Measurements from ENCODE around the gene CD8B. TPM values are rescaled to one million over a fixed set of nuclear protein-coding genes. Genes with fewer than 3 reads are reported as not detected.

The CD8B gene
- total and polyA plus RNA-seq, 2 of the 8 experiments (the other 6 are each of a cell fraction or from before 2014, with no cell fraction given): 0.35 to 0.63 TPM

DNA sequence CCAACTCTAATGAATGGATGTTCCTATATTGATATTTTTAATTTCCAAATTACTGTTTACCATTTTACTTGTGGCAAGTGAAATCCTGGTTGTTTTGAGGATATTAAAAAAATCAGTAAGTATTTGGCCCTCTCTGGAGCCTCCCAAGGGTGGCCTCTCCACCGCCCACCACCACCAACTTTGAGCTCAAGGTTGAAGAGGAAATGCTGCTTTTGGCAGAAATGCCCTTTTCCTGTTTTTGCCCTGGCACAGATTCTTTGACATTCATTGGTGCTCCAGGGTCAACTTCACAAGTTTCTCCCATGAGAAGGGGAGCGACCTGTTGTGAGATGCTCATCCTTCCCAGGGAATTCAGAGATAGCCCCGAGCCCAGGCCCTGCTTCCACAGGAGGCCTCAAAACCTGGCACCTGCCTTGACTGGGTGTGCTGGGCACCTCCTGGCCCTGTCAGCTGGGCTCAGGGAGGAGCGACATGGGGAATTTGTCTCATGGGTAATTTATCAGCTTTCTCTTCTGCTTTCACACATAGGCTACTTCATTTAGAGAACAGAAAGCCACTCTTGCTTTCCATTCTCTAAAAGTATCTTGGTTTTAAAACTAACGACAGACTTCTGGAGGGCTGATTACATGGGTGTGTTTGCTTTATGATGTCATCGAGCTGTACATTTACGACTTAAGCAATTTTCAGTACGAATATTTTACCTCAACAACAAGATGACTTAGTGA lies 77.9 kb downstream of the CD8B start (continued):
- no peak for TF ChIP-seq CBX5 (IDR thresholded peaks at IDR 0.05; ENCODE audit: low read depth, low read length)
- TF ChIP-seq, protein P1, sequence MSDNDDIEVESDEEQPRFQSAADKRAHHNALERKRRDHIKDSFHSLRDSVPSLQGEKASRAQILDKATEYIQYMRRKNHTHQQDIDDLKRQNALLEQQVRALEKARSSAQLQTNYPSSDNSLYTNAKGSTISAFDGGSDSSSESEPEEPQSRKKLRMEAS (IDR thresholded peaks at IDR 0.05): no peak
- TF ChIP-seq ZNF274 (IDR thresholded peaks at IDR 0.05; ENCODE audit: borderline replicate concordance, extremely low read depth, low read length): no peak
- TF ChIP-seq RBBP5 (IDR thresholded peaks at IDR 0.05; ENCODE audit: borderline replicate concordance, low read depth, low read length): no peak
- TF ChIP-seq, protein P2, sequence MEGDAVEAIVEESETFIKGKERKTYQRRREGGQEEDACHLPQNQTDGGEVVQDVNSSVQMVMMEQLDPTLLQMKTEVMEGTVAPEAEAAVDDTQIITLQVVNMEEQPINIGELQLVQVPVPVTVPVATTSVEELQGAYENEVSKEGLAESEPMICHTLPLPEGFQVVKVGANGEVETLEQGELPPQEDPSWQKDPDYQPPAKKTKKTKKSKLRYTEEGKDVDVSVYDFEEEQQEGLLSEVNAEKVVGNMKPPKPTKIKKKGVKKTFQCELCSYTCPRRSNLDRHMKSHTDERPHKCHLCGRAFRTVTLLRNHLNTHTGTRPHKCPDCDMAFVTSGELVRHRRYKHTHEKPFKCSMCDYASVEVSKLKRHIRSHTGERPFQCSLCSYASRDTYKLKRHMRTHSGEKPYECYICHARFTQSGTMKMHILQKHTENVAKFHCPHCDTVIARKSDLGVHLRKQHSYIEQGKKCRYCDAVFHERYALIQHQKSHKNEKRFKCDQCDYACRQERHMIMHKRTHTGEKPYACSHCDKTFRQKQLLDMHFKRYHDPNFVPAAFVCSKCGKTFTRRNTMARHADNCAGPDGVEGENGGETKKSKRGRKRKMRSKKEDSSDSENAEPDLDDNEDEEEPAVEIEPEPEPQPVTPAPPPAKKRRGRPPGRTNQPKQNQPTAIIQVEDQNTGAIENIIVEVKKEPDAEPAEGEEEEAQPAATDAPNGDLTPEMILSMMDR (IDR thresholded peaks at IDR 0.05; ENCODE audit: control extremely low read depth in 1 of 3, insufficient read depth in 1 of 3, low read depth in 1 of 3, low read length in 3 of 3): no peak
- no peak for TF ChIP-seq EP300 (IDR thresholded peaks at IDR 0.05; ENCODE audit: borderline replicate concordance in 1 of 2, low read depth in 2 of 2, low read length in 2 of 2)
- TF ChIP-seq TEAD4 (IDR thresholded peaks at IDR 0.05; ENCODE audit: low read depth, low read length): no peak
- no peak for TF ChIP-seq NANOG (IDR thresholded peaks at IDR 0.05; ENCODE audit: insufficient read depth, low read depth, low read length, poor library complexity, severe bottlenecking)
- no peak for TF ChIP-seq EZH2 (IDR thresholded peaks at IDR 0.05; ENCODE audit: low read depth, low read length, severe bottlenecking)
- TF ChIP-seq FOSL1 (IDR thresholded peaks at IDR 0.05; ENCODE audit: insufficient read depth, low read depth, low read length): no peak

Measured in H1 (cell line).